ENCODE data around the gene PDCD11. TPM values are rescaled to one million over a fixed set of nuclear protein-coding genes. Genes with fewer than 3 reads are reported as not detected.
A peak's percentile ranks its signal among the peaks of the same experiment; 100 is the strongest.

PDCD11 gene
- total and polyA plus RNA-seq, 2 of the 8 experiments (the other 6 are each of a cell fraction or from before 2014, with no cell fraction given), result 18.1 to 79.1 TPM

DNA sequence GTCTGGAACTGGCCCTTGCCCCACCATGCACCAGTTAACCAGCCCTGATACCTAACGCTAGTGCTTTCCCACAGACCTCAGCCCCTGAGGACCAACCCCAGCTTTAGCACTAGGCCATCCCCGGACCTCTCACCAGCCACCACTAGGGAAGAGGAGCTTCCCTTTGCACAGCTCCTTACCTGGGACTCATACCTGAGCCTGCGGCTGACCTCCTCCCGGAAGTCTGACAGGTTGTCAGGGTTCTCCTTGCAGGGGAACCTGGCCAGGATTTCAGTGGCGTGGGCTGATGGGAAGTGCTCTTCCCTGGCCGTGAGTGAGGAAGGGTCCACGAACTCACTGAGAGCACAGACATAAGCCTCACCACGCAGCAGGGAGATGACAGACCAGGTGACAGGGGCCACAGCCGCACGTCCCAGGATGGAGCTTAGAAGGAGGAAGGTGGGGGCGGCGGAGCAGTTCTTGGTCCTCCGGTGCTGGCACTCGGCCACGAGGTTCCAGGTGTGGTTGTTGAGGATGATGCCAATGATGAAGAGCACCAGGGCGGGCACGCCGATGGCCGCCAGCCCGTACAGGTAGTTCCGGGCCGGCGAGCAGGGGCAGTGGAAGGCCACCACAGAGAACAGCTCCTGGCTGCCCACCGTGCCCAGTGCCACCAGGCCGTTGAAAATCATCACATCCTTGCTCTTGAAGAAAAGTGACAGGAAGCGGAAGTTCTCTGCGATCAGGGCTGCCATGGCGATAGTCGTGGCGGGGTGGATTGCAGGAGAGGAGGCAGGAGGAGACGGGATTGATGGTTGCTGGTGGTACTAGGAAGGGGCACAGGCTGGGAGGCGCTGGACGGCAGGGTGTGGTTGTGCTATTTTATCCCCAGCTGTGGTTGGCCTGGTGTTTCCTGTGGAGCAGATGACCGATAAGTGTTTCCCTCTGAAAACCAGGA, 53.0 kb downstream of the PDCD11 start:
- Histone ChIP-seq H3K27ac (ENCODE audit: low read depth, low read length) (no peak overlapping the region), H3K14ac (ENCODE audit: insufficient read length) (no peak overlapping the region), H2AFZ (ENCODE audit: low read length) (no peak overlapping the region), H3K36me3 (ENCODE audit: control insufficient read depth in 2 of 4, insufficient read depth in 4 of 4, low read length in 3 of 4) (peaks cover 8 to 31% (median 23%) of the 10 kb centered on the region in 4 experiments), H3K4me1 (replicated peaks in 1 of 4; ENCODE audit: control insufficient read depth in 3 of 4, insufficient read depth in 4 of 4, low read length in 3 of 4) (peaks cover 0 to 15% (median 4%) of the 10 kb centered on the region in 4 experiments; a peak in 5 of 7 replicates), H3K79me2 (ENCODE audit: control insufficient read depth in 1 of 2, insufficient read depth in 2 of 2, low read length in 2 of 2) (no peaks in the 10 kb centered on the region), H3K56ac (replicated peaks; ENCODE audit: insufficient read length, low read depth, low read length) (no peak overlapping the region), H2BK12ac (ENCODE audit: low read depth, low read length) (no peak overlapping the region), H2BK20ac (ENCODE audit: low read length) (no peak overlapping the region), H4K20me1 (replicated peaks in 1 of 2; ENCODE audit: control insufficient read depth in 1 of 2, insufficient read depth in 2 of 2, low read length in 2 of 2) (peaks cover 3 to 7% of the 10 kb centered on the region in 2 experiments), H2BK15ac (ENCODE audit: low read length) (no peak overlapping the region), H4K8ac (ENCODE audit: extremely low read depth, insufficient read depth, low read length) (peak overlapping the region; percentile 54; the same call in 1 of the 2 replicates), H2BK120ac (replicated peaks; ENCODE audit: low read depth, low read length) (no peak overlapping the region), H3K18ac (ENCODE audit: extremely low read depth, low read length) (no peak overlapping the region), H3K4ac (replicated peaks; ENCODE audit: insufficient read length, low read depth, low read length) (no peak overlapping the region), H2AK5ac (ENCODE audit: low read depth, low read length) (no peak overlapping the region), H3K4me3 (ENCODE audit: extremely low read depth in 1 of 4, insufficient read depth in 2 of 4, low read depth in 3 of 4, low read length in 4 of 4) (no peak overlapping the region), H3K9ac (replicated peaks in 1 of 4; ENCODE audit: extremely low read depth in 1 of 4, low read depth in 3 of 4, low read length in 3 of 4) (no peak overlapping the region), H4K91ac (replicated peaks; ENCODE audit: insufficient read length, low read length) (no peak overlapping the region), H2BK5ac (ENCODE audit: low read depth, low read length) (no peak overlapping the region), H3K9me3 (ENCODE audit: insufficient read depth in 2 of 2, low read depth in 1 of 2, low read length in 1 of 2) (no peaks in the 10 kb centered on the region), H3K23me2 (ENCODE audit: low read depth, low read length) (peaks cover 3% of the 10 kb centered on the region; the same call in 1 of the 2 replicates), H3K79me1 (ENCODE audit: low read depth, low read length) (no peaks in the 10 kb centered on the region; the same call in 1 of the 2 replicates), H4K5ac (ENCODE audit: insufficient read length, low read depth, low read length) (no peak overlapping the region), H3K23ac (ENCODE audit: insufficient read length) (no peak overlapping the region), H3K4me2 (ENCODE audit: insufficient read depth in 1 of 2, low read depth in 2 of 2, low read length in 2 of 2) (no peak overlapping the region), H3K27me3 (replicated peaks in 1 of 4; ENCODE audit: control insufficient read depth in 3 of 4, extremely low read depth in 1 of 4, insufficient read depth in 3 of 4, low read length in 3 of 4) (no peaks in the 10 kb centered on the region; a peak in 2 of 7 replicates)
- DNase-seq (ENCODE audit: low read depth in 1 of 2, low spot score in 2 of 2), result no peak
- no peak for FAIRE-seq
- 92% methylated on average over 34 of the region's 34 CpGs; no CpG with 5 or more reads in 1 of the 2 experiments for WGBS, 2 experiments (ENCODE audit: extremely low coverage in 1 of 2, insufficient coverage in 1 of 2, insufficient read length in 1 of 2, insufficient replicate concordance in 2 of 2, low coverage in 1 of 2, low lambda C conversion rate in 2 of 2, missing lambda C conversion rate in 1 of 2)
- POLR2A ChIA-PET (ENCODE audit: partially characterized antibody), result interaction anchor here (0.6 to 3.2 kb wide), 3 partner anchors 10 to 824 kb away, joined by 3 to 12 read pairs (median 5); no protein-coding TSS in a partner anchor
- TF ChIP-seq, protein P1, sequence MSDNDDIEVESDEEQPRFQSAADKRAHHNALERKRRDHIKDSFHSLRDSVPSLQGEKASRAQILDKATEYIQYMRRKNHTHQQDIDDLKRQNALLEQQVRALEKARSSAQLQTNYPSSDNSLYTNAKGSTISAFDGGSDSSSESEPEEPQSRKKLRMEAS (IDR thresholded peaks at IDR 0.05), result no peak
- TF ChIP-seq ASH2L (IDR thresholded peaks at IDR 0.05; ENCODE audit: low read length) (no peak), JUN (IDR thresholded peaks at IDR 0.05; ENCODE audit: low read depth, low read length) (no peak), CREB1 (IDR thresholded peaks at IDR 0.05) (no peak), TCF12 (IDR thresholded peaks at IDR 0.05; ENCODE audit: low read depth, low read length) (no peak), RBBP5 (IDR thresholded peaks at IDR 0.05; ENCODE audit: borderline replicate concordance, low read depth, low read length) (no peak)
- CTCF ChIA-PET (ENCODE audit: partially characterized antibody), result interaction anchor here (0.8 to 5.0 kb wide), 7 partner anchors 11 to 114 kb away, joined by 3 to 30 read pairs (median 7); no protein-coding TSS in a partner anchor
